MCF 10A (cell line): ENCODE results near the gene SIRT7. TPM values are rescaled to one million over a fixed set of nuclear protein-coding genes. Genes with fewer than 3 reads are reported as not detected.
"Not testable (repeated sequence)": the region's sequence is repeated elsewhere in the genome, so short reads cannot be mapped to it uniquely, and the experiment has no call there.

Source experiments
- BruUV-seq: library from RNA; stranded (reverse); fragments of 400-500 nt; replicated peaks from 2 replicates; lab custom pipeline; 2021; lab: Mats Ljungman, UMichigan
- CTCF ChIA-PET: fragments of 300-600 bp; sonication (Branson Sonifier 250); formaldehyde crosslinking; extraction: SDS; loops from one replicate; lab custom pipeline; 2021; ENCODE audit warnings: antibody characterized with exemption, inconsistent platforms; lab: Yijun Ruan, JAX
- POLR2A ChIA-PET: fragments of 300-600, 350-650 bp; sonication (Branson Sonifier 250); formaldehyde crosslinking; extraction: SDS; loops from one replicate; lab custom pipeline; 2020; ENCODE audit warnings: antibody characterized with exemption, inconsistent platforms; lab: Yijun Ruan, JAX
- DNase-seq: peaks from one replicate; pipeline ENCODE4 v3.0.0-alpha.2; 2018; ENCODE audit not compliant: unreplicated experiment
- H3K27ac Mint-ChIP-seq: one replicate; pipeline ENCODE4 v1.8.0; 2022; ENCODE audit warnings: mild to moderate bottlenecking, low read depth, mixed read lengths; ENCODE audit not compliant: unreplicated experiment
- H3K27me3 Mint-ChIP-seq: one replicate; pipeline ENCODE4 v1.8.0; 2022; ENCODE audit warnings: mixed read lengths; ENCODE audit not compliant: insufficient read depth, unreplicated experiment
- H3K36me3 Mint-ChIP-seq: one replicate; pipeline ENCODE4 v1.8.0; 2022; ENCODE audit warnings: mild to moderate bottlenecking, moderate library complexity, mixed read lengths; ENCODE audit not compliant: insufficient read depth, unreplicated experiment
- H3K4me1 Mint-ChIP-seq: one replicate; pipeline ENCODE4 v1.8.0; 2022; ENCODE audit warnings: mixed read lengths; ENCODE audit not compliant: insufficient read depth, unreplicated experiment
- H3K4me3 Mint-ChIP-seq: one replicate; pipeline ENCODE4 v1.8.0; 2022; ENCODE audit warnings: mild to moderate bottlenecking, moderate library complexity, mixed read lengths; ENCODE audit not compliant: unreplicated experiment
- H3K9me3 Mint-ChIP-seq: one replicate; pipeline ENCODE4 v1.8.0; 2022; ENCODE audit warnings: mixed read lengths; ENCODE audit not compliant: unreplicated experiment
- CTCF ChIP-seq: fragments of 200-600 bp; IDR thresholded peaks from one replicate; pipeline ENCODE4 v1.8.0; 2022; ENCODE audit warnings: antibody characterized with exemption, mild to moderate bottlenecking; ENCODE audit not compliant: unreplicated experiment
- intact Hi-C: fragments of 100-400 bp; cut with micrococcal nuclease; formaldehyde crosslinking; loops from 2 replicates; pipeline ENCODE4 v1.14.1; 2022
- total RNA-seq: library from RNA; stranded (reverse); gene quantifications from 2 replicates; pipeline ENCODE4 v1.2.3, GENCODE V29; 2022

The SIRT7 gene
- total RNA-seq, 1 experiment from 2014 or later: 36.6 TPM

- CTCF ChIA-PET: interaction anchor here (0.8 to 1.5 kb wide), 4 partner anchors 64 to 225 kb away, joined by 3 to 6 read pairs (median 4); partner anchors contain the start of gene CENPX
- Mint-ChIP-seq H3K4me1 (no peaks in the 10 kb centered on the region), H3K4me3 (no peak overlapping the region), H3K9me3 (no peaks in the 10 kb centered on the region), H3K36me3 (no peaks in the 10 kb centered on the region), H3K27ac (no peak overlapping the region), H3K27me3 (peaks cover 9% of the 10 kb centered on the region)
- intact Hi-C loops: no loop called here
- POLR2A ChIA-PET: no interaction called here
- BruUV-seq: no TSS peak
- DNase-seq: no peak
- TF ChIP-seq CTCF: no peak
Measured at GRCh38 chr17:81955756-81956544, 38.0 kb upstream of the SIRT7 start.

GRCh38 chr17:81955058-81955681 lies 37.2 kb upstream of the SIRT7 start:
- Mint-ChIP-seq H3K4me3 (no peak overlapping the region), H3K27me3 (peaks cover 9% of the 10 kb centered on the region), H3K4me1 (no peaks in the 10 kb centered on the region), H3K9me3 (no peaks in the 10 kb centered on the region), H3K36me3 (no peaks in the 10 kb centered on the region), H3K27ac (no peak overlapping the region)
- BruUV-seq: no TSS peak
- TF ChIP-seq CTCF: no peak
- intact Hi-C loops: no loop called here
- no peak for DNase-seq
- CTCF ChIA-PET: interaction anchor here (0.8 to 1.6 kb wide), 5 partner anchors 26 to 225 kb away, joined by 3 to 6 read pairs (median 4); partner anchors contain the start of gene CENPX
- POLR2A ChIA-PET: no interaction called here

- TF ChIP-seq CTCF: no peak
- Mint-ChIP-seq H3K27ac (no peak overlapping the region), H3K36me3 (no peaks in the 10 kb centered on the region), H3K27me3 (peaks cover 9% of the 10 kb centered on the region), H3K9me3 (no peaks in the 10 kb centered on the region), H3K4me3 (no peak overlapping the region), H3K4me1 (no peaks in the 10 kb centered on the region)
- ChIA-PET POLR2A (interaction anchor here (0.9 kb wide), 1 partner anchor 67 kb away, joined by 4 read pairs; no protein-coding TSS in a partner anchor), CTCF (interaction anchor here (0.5 to 1.6 kb wide), 6 partner anchors 18 to 141 kb away, joined by 3 to 6 read pairs (median 5); partner anchors contain the start of genes CENPX and MAFG)
- BruUV-seq: no TSS peak
- no peak for DNase-seq
- intact Hi-C loops: no loop called here
Measured at GRCh38 chr17:81954131-81955057, 36.4 kb upstream of the SIRT7 start.

GRCh38 chr17:81953443-81953842 lies 35.5 kb upstream of the SIRT7 start:
- H3K9me3 Mint-ChIP-seq, DNase-seq, H3K4me3 Mint-ChIP-seq, H3K27ac Mint-ChIP-seq, H3K27me3 Mint-ChIP-seq, POLR2A ChIA-PET, intact Hi-C loops, BruUV-seq, H3K36me3 Mint-ChIP-seq, H3K4me1 Mint-ChIP-seq: not testable (repeated sequence)
- CTCF ChIA-PET: interaction anchor here (0.5 to 1.6 kb wide), 4 partner anchors 24 to 142 kb away, joined by 3 to 5 read pairs (median 5); partner anchors contain the start of gene MAFG
